Measurements from ENCODE around the gene PCDH20.

Gene PCDH20, protein sequence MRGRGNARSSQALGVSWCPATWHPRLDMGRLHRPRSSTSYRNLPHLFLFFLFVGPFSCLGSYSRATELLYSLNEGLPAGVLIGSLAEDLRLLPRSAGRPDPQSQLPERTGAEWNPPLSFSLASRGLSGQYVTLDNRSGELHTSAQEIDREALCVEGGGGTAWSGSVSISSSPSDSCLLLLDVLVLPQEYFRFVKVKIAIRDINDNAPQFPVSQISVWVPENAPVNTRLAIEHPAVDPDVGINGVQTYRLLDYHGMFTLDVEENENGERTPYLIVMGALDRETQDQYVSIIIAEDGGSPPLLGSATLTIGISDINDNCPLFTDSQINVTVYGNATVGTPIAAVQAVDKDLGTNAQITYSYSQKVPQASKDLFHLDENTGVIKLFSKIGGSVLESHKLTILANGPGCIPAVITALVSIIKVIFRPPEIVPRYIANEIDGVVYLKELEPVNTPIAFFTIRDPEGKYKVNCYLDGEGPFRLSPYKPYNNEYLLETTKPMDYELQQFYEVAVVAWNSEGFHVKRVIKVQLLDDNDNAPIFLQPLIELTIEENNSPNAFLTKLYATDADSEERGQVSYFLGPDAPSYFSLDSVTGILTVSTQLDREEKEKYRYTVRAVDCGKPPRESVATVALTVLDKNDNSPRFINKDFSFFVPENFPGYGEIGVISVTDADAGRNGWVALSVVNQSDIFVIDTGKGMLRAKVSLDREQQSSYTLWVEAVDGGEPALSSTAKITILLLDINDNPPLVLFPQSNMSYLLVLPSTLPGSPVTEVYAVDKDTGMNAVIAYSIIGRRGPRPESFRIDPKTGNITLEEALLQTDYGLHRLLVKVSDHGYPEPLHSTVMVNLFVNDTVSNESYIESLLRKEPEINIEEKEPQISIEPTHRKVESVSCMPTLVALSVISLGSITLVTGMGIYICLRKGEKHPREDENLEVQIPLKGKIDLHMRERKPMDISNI

DNA sequence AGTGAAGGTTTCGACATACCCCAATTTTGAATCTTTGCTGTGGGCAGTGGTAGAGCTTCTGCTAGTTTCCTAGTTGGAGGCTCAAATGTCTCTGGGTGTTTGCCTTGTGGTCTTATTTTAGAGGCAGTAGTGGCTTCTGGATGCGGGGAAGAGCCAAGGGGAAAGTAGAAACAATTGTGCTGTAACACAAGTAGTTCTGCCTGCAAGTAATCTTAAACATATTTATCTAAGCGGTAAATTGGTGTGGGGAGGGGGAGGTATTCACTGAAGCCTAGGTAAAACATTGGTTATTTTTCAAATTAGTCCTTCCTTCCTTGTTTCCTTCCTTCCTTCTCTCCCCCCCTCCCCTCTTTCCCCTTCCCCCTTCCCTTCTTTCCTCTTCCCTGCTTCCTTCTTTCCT is at the start of gene PCDH20:
TSS of gene PCDH20 (minus strand) at position 101 of the 400 bp plus-strand sequence. CDS start 691 bp downstream, outside the sequence.
- peaks cover 34% of the 10 kb centered on the region for H3K27me3 ChIP-seq (ENCODE audit: insufficient read depth, insufficient read length)
- no peaks in the 10 kb centered on the region for H3K9me3 ChIP-seq (ENCODE audit: insufficient read depth, low read length)
- H3K4me1 ChIP-seq (ENCODE audit: insufficient read depth, insufficient read length): no peaks in the 10 kb centered on the region
- H3K36me3 ChIP-seq (ENCODE audit: insufficient read depth, insufficient read length, low read length): no peaks in the 10 kb centered on the region
- peak within 1 kb of the TSS; percentile 39 for H3K4me3 ChIP-seq (ENCODE audit: insufficient read length, low read depth)
- peak within 1 kb of the TSS; percentile 32 for H3K9ac ChIP-seq (ENCODE audit: insufficient read length, low read depth)
- DNase-seq (ENCODE audit: low read depth, low spot score): no peak
- no peak for TF ChIP-seq SUZ12 (IDR thresholded peaks at IDR 0.05; ENCODE audit: extremely low read depth, insufficient read depth, insufficient read length)
- no peak for TF ChIP-seq YY1 (IDR thresholded peaks at IDR 0.05; ENCODE audit: insufficient read depth, insufficient read length)
- TF ChIP-seq ZNF274 (IDR thresholded peaks at IDR 0.05; ENCODE audit: low read depth, low read length): no peak

DNA sequence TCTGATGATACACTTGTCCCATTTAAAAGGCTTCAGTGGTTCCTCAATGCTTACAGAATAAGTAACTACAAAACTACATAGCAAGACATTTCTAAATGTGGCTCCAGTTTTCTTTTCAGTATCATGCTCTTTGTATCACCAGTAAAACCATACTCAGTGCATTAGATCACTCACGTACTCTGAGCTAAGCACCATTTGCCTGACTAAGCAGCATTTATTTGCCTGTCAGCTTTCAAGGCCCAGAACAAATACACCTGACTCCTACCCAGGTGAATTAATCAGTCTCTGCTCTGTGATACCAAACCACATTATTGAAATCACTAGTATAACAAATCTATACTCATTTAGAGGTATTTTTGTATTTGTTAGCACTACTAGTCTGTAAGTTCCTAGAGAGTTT is 47.4 kb upstream of the PCDH20 start:
- no peak overlapping the region for H3K4me3 ChIP-seq (ENCODE audit: insufficient read length, low read depth)
- no peaks in the 10 kb centered on the region for H3K27me3 ChIP-seq (ENCODE audit: insufficient read depth, insufficient read length)
- TF ChIP-seq YY1 (IDR thresholded peaks at IDR 0.05; ENCODE audit: insufficient read depth, insufficient read length) (no peak), ZNF274 (IDR thresholded peaks at IDR 0.05; ENCODE audit: low read depth, low read length) (no peak), SUZ12 (IDR thresholded peaks at IDR 0.05; ENCODE audit: extremely low read depth, insufficient read depth, insufficient read length) (no peak)
- no peaks in the 10 kb centered on the region for H3K4me1 ChIP-seq (ENCODE audit: insufficient read depth, insufficient read length)
- H3K36me3 ChIP-seq (ENCODE audit: insufficient read depth, insufficient read length, low read length): no peaks in the 10 kb centered on the region
- H3K9me3 ChIP-seq (ENCODE audit: insufficient read depth, low read length): no peaks in the 10 kb centered on the region
- H3K9ac ChIP-seq (ENCODE audit: insufficient read length, low read depth): no peak overlapping the region
- DNase-seq (ENCODE audit: low read depth, low spot score): no peak

DNA sequence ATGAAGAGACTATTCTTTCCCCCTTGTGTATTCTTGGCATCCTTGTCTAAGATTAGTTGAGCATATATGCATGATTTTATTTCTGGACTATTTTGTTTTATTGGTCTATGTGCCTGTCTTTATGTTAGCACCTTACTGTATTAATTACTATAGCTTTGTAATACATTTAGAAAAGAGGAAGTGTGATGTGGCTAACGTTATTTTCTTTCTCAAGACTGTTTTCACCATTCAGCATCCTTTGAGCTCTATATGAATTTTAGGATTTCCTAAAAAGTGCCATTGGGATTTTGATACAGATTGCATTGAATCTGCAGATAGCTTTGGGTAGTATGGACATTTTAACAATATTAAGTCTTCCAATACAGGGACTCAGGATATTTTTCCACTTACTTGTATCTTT is 37.5 kb upstream of the PCDH20 start:
- H3K4me1 ChIP-seq (ENCODE audit: insufficient read depth, insufficient read length): no peaks in the 10 kb centered on the region
- H3K9ac ChIP-seq (ENCODE audit: insufficient read length, low read depth): no peak overlapping the region
- H3K36me3 ChIP-seq (ENCODE audit: insufficient read depth, insufficient read length, low read length): no peaks in the 10 kb centered on the region
- TF ChIP-seq SUZ12 (IDR thresholded peaks at IDR 0.05; ENCODE audit: extremely low read depth, insufficient read depth, insufficient read length) (no peak), ZNF274 (IDR thresholded peaks at IDR 0.05; ENCODE audit: low read depth, low read length) (no peak), YY1 (IDR thresholded peaks at IDR 0.05; ENCODE audit: insufficient read depth, insufficient read length) (no peak)
- no peak for DNase-seq (ENCODE audit: low read depth, low spot score)
- H3K4me3 ChIP-seq (ENCODE audit: insufficient read length, low read depth): no peak overlapping the region
- no peaks in the 10 kb centered on the region for H3K27me3 ChIP-seq (ENCODE audit: insufficient read depth, insufficient read length)
- no peaks in the 10 kb centered on the region for H3K9me3 ChIP-seq (ENCODE audit: insufficient read depth, low read length)

DNA sequence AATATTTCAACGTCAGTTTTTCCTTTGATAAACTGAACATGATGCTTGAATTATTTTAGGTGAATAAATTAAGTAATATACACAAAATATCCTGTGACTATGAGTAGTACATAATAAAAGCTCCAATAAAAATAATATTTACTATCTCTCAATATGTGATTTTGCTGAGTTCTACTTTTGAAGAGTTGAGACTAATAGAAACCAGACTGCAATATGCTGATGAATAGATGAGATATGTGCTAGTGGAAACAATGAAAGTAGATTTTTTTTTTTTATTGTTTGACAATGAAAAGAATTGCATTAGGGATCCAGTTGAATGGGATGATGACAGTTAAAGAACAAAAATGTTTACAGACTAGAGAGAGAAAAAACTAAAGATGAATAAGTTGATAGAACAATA is 16.4 kb upstream of the PCDH20 start:
- Histone ChIP-seq H3K4me3 (ENCODE audit: insufficient read length, low read depth) (no peak overlapping the region), H3K9me3 (ENCODE audit: insufficient read depth, low read length) (no peaks in the 10 kb centered on the region), H3K9ac (ENCODE audit: insufficient read length, low read depth) (no peak overlapping the region), H3K27me3 (ENCODE audit: insufficient read depth, insufficient read length) (no peaks in the 10 kb centered on the region), H3K36me3 (ENCODE audit: insufficient read depth, insufficient read length, low read length) (no peaks in the 10 kb centered on the region), H3K4me1 (ENCODE audit: insufficient read depth, insufficient read length) (no peaks in the 10 kb centered on the region)
- TF ChIP-seq SUZ12 (IDR thresholded peaks at IDR 0.05; ENCODE audit: extremely low read depth, insufficient read depth, insufficient read length): no peak
- no peak for TF ChIP-seq YY1 (IDR thresholded peaks at IDR 0.05; ENCODE audit: insufficient read depth, insufficient read length)
- no peak for TF ChIP-seq ZNF274 (IDR thresholded peaks at IDR 0.05; ENCODE audit: low read depth, low read length)
- no peak for DNase-seq (ENCODE audit: low read depth, low spot score)

DNA sequence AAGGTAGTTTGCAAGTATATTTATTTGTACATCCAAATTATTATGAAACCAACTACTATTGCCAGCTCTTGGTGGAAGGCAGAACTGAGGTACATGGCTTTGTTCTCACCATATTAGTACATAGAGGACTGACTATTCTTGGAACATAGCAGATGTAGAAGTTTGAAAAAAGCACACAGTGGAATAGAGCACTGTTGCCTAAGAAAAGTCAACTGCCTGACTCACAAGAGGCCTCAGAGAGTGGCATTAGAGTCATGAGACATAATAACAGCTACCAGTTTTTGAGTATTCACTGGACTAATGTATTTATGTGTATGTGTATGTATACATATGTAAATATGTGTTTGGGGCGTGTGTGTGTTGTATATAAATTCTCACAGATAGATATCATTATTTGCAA is 8.3 kb upstream of the PCDH20 start:
- Histone ChIP-seq H3K36me3 (ENCODE audit: insufficient read depth, insufficient read length, low read length) (no peaks in the 10 kb centered on the region), H3K4me1 (ENCODE audit: insufficient read depth, insufficient read length) (no peaks in the 10 kb centered on the region), H3K27me3 (ENCODE audit: insufficient read depth, insufficient read length) (no peaks in the 10 kb centered on the region), H3K4me3 (ENCODE audit: insufficient read length, low read depth) (no peak overlapping the region), H3K9me3 (ENCODE audit: insufficient read depth, low read length) (no peaks in the 10 kb centered on the region), H3K9ac (ENCODE audit: insufficient read length, low read depth) (no peak overlapping the region)
- no peak for DNase-seq (ENCODE audit: low read depth, low spot score)
- no peak for TF ChIP-seq ZNF274 (IDR thresholded peaks at IDR 0.05; ENCODE audit: low read depth, low read length)
- no peak for TF ChIP-seq YY1 (IDR thresholded peaks at IDR 0.05; ENCODE audit: insufficient read depth, insufficient read length)
- no peak for TF ChIP-seq SUZ12 (IDR thresholded peaks at IDR 0.05; ENCODE audit: extremely low read depth, insufficient read depth, insufficient read length)

DNA sequence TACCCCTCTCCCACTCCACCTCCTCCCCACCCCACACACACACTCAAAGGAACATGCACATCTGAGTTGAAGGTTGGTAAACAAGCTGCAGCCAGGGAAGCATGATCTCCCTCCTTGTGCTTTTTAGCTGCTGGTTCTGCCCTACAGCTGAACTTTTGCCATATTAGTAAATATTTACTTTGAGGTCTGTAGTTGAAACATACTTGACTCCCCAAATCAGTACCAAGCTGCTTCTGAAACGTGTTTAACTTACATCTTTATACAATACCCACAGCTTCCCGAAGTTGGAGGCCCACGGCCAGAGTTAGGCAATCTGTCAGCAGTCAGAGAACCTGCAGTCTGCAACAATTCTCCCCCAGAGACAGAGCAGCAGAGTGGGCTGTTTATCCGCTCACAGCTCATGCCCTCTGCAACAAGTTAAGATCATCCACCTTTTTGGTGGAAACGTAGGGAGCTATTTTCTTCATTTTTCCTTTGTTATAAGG is 1.5 kb upstream of the PCDH20 start:
- H3K36me3 ChIP-seq (ENCODE audit: insufficient read depth, insufficient read length, low read length): no peaks in the 10 kb centered on the region
- no peak overlapping the region for H3K4me3 ChIP-seq (ENCODE audit: insufficient read length, low read depth)
- no peak overlapping the region for H3K9ac ChIP-seq (ENCODE audit: insufficient read length, low read depth)
- no peaks in the 10 kb centered on the region for H3K4me1 ChIP-seq (ENCODE audit: insufficient read depth, insufficient read length)
- no peaks in the 10 kb centered on the region for H3K9me3 ChIP-seq (ENCODE audit: insufficient read depth, low read length)
- DNase-seq (ENCODE audit: low read depth, low spot score): no peak
- TF ChIP-seq SUZ12 (IDR thresholded peaks at IDR 0.05; ENCODE audit: extremely low read depth, insufficient read depth, insufficient read length) (no peak), YY1 (IDR thresholded peaks at IDR 0.05; ENCODE audit: insufficient read depth, insufficient read length) (no peak), ZNF274 (IDR thresholded peaks at IDR 0.05; ENCODE audit: low read depth, low read length) (no peak)
- H3K27me3 ChIP-seq (ENCODE audit: insufficient read depth, insufficient read length): peaks cover 29% of the 10 kb centered on the region
